Left cardiac atrium (tissue), 4 donors: ENCODE data around the gene KCNMA1. TPM values are rescaled to one million over a fixed set of nuclear protein-coding genes. Genes with fewer than 3 reads are reported as not detected.

Experiments used
- ATAC-seq, 2 donors: fragments of 200-7000 bp; cut with Tn5 transposase; one replicate each; pipeline ENCODE4 v1.9.1; 2020; ENCODE audit warnings: mild to moderate bottlenecking in 2 of 2, moderate library complexity in 2 of 2
- DNase-seq: peaks from one replicate; pipeline ENCODE4 v3.0.0-alpha.2; 2020
- intact Hi-C, 2 donors: fragments of 100-400 bp; cut with DNase I; formaldehyde crosslinking; loops; one replicate each; pipeline versions ENCODE4 v1.14.1 to v1.15.1; 2022 to 2023
- total RNA-seq, 2 donors: library from RNA; stranded (reverse); fragmentation: NEBNext Ultra II Directional; extraction: Animal tissue kit (Norgen Biotek cat#: 25700); gene quantifications; one replicate each; pipeline ENCODE4 v1.2.1, GENCODE V29; 2021
- donor health status: DM: no; HTN: yes; CAD: no.
- donor health status: DM: no; HTN: yes; CAD: no; lungs with severe emphysema.
- donor health status: DM: yes; HTN: yes; CAD: no.
- donor health status: Dilated cardiomyopathy.

KCNMA1 gene
- total RNA-seq, 2 donors from 2014 or later, result 4.1 to 5.3 TPM

GRCh38 chr10:77072836-77073662 lies 564.6 kb downstream of the KCNMA1 start:
- peak; percentile 48 to 66 for ATAC-seq
- DNase-seq, result peak; percentile 54
- intact Hi-C loops, result no loop called here

- DNase-seq, result no peak
- intact Hi-C loops, result no loop called here
- no peak for ATAC-seq
These were observed 565.2 kb downstream of the KCNMA1 start for GRCh38 chr10:77072361-77072835.

GRCh38 chr10:77071956-77072355 lies 565.7 kb downstream of the KCNMA1 start:
- DNase-seq (no peak), ATAC-seq (no peak)
- intact Hi-C loops, result no loop called here

- ATAC-seq, result peak; percentile 50 to 77
These were observed 566.6 kb downstream of the KCNMA1 start for GRCh38 chr10:77071001-77071511.

GRCh38 chr10:77070346-77070745 lies 567.3 kb downstream of the KCNMA1 start:
- ATAC-seq (no peak), DNase-seq (no peak)
- intact Hi-C loops, result no loop called here

More at GRCh38 chr10:77071001-77071511, 566.6 kb downstream of the KCNMA1 start:
- intact Hi-C loops, result no loop called here
- DNase-seq, result peak; percentile 36

- ATAC-seq, result no peak
- intact Hi-C loops, result no loop called here
These were observed 568.6 kb downstream of the KCNMA1 start for GRCh38 chr10:77068969-77069368.

GRCh38 chr10:77068272-77068671 lies 569.3 kb downstream of the KCNMA1 start:
- intact Hi-C loops, result no loop called here
- no peak for ATAC-seq
- DNase-seq, result no peak

More at GRCh38 chr10:77068969-77069368, 568.6 kb downstream of the KCNMA1 start:
- no peak for DNase-seq

- intact Hi-C loops, result no loop called here
- no peak for DNase-seq
- ATAC-seq, result no peak
These were observed 575.2 kb downstream of the KCNMA1 start for GRCh38 chr10:77062381-77062780.

GRCh38 chr10:77060913-77061312 lies 576.7 kb downstream of the KCNMA1 start:
- intact Hi-C loops, result no loop called here
- DNase-seq, result no peak
- no peak for ATAC-seq

- ATAC-seq, result no peak
- no peak for DNase-seq
- intact Hi-C loops, result no loop called here
These were observed 581.0 kb downstream of the KCNMA1 start for GRCh38 chr10:77056650-77057049.

GRCh38 chr10:77052593-77052992 lies 585.0 kb downstream of the KCNMA1 start:
- intact Hi-C loops, result no loop called here
- DNase-seq, result no peak
- no peak for ATAC-seq

- no peak for DNase-seq
- intact Hi-C loops, result no loop called here
- ATAC-seq, result no peak
These were observed 585.8 kb downstream of the KCNMA1 start for GRCh38 chr10:77051837-77052236.

- no peak for ATAC-seq
- intact Hi-C loops, result no loop called here
- DNase-seq, result no peak
These were observed 587.7 kb downstream of the KCNMA1 start for GRCh38 chr10:77049896-77050295.

GRCh38 chr10:77049146-77049545 lies 588.5 kb downstream of the KCNMA1 start:
- no peak for ATAC-seq
- no peak for DNase-seq
- intact Hi-C loops, result no loop called here

GRCh38 chr10:77045085-77045484 lies 592.5 kb downstream of the KCNMA1 start:
- no peak for DNase-seq
- intact Hi-C loops, result no loop called here

GRCh38 chr10:77043420-77043763 lies 594.2 kb downstream of the KCNMA1 start:
- intact Hi-C loops, result no loop called here
- DNase-seq (no peak), ATAC-seq (no peak)

More at GRCh38 chr10:77045085-77045484, 592.5 kb downstream of the KCNMA1 start:
- ATAC-seq, result no peak

- no peak for DNase-seq
- ATAC-seq, result no peak
- intact Hi-C loops, result no loop called here
These were observed 594.7 kb downstream of the KCNMA1 start for GRCh38 chr10:77042706-77043419.

- ATAC-seq, result peak in 1 of 2 donors; percentile 17
- peak; percentile 27 for DNase-seq
- intact Hi-C loops, result no loop called here
These were observed 595.9 kb downstream of the KCNMA1 start for GRCh38 chr10:77041636-77042258.

GRCh38 chr10:77038407-77038806 lies 599.2 kb downstream of the KCNMA1 start:
- DNase-seq, result no peak
- ATAC-seq, result no peak
- intact Hi-C loops, result no loop called here
